Measurements from ENCODE around the gene DAB1.

Gene DAB1

DNA sequence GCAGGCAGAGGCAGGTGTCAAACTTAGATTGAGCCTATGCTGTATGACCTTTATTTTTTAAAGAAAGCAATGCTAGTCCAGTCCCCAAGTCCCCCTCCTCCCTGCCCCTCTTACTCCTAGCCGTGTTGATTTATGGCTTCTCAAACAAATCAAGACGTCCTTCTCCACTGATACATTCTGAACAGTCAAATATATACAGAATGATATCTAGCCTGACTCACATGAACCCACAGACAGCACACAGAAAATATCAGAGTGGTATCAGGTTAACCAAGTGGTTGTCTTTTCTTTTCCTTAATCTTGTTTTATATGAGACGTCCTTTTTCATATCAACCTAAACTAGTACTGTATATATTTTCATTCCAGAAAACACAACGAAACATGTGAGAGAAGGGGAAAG is 13.4 kb downstream of the DAB1 start:
- DNase-seq, result no peak

DNA sequence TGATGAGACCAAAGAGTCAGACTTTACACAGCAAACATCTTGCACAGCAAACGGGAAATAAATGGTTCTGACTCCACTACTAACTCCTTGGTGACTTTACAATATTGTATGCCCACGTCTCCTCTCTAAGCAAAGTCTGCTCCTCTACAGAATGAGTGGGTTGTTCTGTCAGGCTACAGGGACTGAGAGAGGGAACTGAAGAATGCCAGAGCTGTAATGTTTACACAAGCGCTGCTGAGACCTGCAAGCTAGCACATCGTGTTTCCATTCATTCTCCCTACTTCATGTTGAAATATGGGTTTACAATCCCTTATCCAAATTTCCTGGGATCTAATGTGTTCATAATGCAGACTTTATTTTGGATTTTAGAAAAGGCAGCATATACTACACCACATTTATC is 15.9 kb downstream of the DAB1 start:
- no peak for DNase-seq

DNA sequence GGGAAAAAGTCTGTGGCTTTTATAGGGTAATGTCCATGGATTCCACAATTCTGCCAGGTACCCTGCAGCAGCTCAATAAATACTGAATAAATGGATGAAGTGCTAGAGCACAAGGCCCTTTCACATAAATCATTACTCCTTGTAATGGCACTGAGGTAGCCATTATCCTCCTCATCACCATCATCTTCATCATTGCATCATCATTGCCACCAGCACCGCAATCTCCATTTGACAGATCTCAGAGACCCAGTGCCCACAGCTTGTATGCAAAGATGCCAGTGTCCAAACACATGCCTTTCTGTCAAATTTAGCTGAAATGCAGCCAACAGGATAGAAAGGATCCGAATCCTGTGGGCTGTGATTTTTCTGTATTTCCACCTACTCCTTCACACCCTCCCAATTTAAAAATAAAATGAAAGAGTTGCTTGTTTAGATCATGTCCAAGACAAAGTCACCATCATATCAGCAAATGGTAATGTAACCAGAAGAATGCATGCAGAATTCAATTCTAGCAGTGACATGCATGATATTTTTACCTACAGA is 17.4 kb downstream of the DAB1 start:
- no peak for DNase-seq

DNA sequence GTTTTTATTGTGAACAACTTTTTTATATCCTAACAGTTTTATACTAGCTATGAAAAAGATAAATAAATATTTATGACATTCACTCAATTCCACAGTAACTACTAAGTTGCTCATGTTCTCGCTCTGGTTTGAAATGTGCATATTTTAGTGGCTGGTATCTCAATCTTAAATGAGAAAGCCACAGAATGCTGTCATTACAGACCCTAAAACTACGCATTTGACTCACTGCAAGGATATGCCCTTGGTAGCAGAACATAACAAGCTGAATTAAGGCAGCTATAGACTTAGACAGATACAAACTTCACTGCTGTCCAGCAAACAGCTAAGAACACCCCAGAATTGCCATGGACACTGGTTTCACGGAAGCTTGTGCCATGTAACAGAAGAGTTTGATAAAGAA is 19.0 kb downstream of the DAB1 start:
- DNase-seq, result no peak

DNA sequence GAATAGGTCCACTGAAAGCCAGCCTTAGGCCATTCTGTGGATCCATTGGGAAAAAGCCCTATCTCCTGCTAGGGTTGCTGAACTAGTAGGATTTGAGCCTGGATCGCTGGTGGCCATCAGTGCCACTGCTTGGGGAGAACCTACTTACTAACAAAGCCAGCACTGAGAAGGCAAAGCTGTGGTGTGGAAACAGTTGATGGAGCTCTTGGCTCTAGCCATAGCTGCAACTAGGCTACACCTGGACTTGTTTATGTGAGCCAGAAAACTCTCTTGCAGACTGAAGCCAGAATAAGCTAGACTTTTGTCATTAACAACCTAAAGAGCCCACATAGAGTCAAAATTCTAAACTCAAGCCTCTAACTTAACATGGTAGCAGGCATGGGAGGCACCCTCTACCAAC is 20.7 kb downstream of the DAB1 start:
- no peak for DNase-seq

DNA sequence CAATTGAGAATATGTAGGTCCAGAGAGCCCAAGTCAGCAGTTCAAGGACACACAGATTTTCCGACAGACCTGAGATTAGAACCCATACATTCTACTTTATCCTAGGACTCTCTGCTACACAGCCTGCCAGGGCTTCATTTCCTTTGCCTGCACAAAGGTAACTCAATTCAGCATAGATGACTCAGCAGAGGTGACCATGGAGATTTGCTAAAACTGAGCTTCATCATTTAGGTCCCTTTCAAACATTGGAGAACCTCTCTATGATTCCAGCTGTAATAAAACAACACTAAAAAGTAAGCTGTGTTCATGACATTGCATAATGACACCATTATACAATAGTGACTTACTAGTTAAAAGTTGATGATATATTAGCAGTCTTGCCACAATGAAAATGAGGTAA is 22.2 kb downstream of the DAB1 start:
- DNase-seq, result no peak

DNA sequence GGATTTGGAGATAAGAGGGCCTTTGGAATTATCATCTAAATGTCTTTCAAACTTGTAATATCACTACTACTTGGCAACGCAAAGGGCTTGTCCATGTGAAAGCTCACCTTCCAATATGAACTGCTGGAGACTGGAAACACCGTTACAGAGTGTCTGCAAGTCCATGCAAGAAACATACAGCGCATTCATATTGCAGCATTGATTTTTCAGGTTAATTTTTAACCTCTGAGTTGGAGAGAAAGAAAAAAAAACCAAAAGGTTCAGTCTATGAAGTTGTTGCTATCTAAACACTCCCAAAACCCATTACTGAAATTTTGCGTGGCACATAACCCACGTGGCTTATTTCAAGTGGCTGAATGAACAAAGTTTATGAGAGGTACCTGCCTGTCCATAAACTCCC is 23.8 kb downstream of the DAB1 start:
- no peak for DNase-seq

DNA sequence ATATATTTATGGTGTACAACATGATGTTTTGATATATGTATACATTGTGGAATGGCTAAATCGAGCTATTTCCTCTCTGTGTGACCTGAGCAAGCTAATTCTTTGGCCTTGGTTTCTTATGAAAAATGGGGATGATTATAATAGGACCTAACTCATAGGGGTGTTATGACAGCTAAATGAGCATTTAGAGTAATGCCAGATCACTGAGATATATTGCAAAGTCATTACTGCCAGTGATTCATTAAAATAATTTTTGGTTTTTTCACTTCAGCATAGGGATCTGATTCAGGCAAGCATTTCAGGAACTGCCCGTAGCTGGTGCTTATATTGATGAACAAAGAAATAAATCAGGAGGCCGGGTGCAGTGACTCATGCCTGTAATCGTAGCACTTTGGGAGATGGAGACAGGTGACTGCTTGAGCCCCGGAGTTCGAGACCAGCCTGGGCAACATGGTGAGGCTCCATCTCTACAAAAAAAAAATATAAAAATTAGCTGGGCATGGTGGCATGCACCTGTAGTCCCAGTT is 30.7 kb downstream of the DAB1 start:
- no peak for DNase-seq

DNA sequence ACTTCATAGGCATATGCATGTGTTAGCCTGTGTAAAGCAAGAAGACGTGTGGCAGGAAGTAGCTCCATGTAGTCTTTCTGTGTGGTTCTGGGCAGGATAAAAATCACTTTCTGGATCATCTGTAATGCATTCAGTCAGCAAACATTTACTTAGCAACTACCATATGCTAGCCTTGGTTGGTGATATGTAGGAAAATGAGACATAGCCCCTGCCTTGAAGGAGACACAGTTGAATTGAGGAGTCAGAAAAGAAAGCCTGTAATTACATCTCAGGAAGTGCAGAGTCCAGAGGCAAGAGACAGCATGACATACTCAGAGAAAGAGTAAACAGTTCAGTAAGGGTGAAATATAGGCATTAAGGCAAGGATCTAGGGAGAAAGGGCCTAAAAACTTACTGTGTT is 38.5 kb downstream of the DAB1 start:
- no peak for DNase-seq

DNA sequence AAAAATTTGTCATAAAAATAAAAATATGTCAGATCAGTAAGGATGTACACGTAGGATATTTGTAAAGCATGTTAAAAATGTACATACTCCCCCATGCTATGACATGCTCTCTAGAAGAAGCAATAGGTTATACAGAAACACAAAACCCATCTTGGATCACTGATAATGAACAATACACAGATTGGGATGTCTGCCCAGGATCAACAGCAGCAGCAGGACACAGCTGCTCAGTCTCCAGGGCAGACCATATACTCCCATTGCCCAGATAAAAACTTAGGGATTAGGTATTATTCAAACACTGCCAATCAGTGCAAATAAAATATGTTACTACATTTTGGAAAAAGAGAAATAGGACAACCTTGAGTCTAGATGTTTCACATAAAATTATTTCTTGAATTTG is 39.0 kb downstream of the DAB1 start:
- DNase-seq, result no peak

DNA sequence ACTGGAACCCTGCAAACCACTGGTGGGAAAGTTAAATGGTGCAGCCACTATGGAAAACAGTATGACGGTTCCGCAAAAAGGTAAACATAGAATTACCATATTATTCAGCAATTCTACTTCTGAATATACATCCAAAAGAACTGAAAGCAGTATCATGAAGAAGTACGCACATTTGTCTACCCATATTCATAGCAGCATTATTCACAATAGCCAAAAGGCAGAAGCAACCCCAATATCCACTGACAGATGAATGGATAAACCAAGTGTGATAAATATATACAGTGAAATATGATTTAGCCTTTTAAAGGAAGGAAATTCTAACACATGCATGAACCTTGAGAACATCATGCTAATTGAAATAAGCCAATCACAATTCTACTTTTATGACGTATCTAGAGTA is 39.6 kb downstream of the DAB1 start:
- DNase-seq, result no peak

DNA sequence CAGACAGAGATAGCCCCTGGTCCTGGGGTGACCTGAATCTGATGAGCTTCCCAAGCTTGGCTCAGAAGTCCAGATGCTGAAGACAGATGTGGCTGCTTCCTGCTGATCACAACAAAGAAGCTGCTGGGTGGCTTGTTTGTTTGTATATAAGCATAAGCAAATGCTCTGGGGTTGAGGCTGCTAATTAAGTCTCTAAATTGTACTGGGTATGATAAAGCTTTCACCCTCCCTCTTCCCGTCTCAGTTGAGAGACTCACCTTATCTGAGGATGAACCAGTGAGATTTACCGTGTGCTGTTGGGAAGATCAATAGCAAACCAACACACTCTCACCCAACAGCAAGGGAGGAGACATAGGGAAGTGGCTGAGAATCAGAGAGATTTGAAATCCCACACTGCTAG is 42.0 kb downstream of the DAB1 start:
- DNase-seq, result no peak

DNA sequence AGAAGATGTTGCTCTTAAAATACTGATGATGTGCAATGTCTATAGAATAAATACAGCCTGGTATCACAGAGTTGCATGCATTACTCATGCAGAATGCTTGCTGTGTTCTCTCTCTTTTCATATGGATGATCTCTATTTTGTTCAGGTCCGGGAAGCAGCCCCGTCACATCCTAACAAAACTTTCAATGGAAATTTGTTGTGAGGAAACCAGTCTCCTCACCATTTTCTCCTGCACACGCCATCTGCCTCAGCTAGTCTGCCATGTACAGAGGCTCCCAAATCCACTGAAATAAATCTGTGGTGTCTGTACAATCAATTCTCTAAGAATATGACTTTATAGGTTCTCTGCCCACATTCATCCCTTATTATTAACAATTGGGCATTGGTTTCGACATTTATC is 42.4 kb downstream of the DAB1 start:
- no peak for DNase-seq

DNA sequence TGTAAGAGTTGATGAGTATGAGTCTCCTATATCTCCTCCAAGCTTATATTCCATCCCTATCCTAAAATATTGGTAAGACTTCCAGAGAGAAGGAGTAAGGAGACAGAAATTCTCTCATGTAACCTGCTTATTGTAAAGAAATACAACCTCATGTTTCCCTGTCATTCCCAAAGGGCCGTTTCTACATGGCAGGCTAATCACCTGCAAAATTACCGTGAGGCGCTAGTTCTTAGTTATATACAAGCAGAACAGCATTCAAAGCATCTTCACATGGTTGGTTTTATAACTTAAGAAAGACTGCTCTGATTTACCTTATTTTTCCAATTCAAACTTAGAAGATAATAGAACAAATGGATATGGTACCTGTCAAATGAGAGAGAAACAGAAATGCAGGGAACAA is 42.9 kb downstream of the DAB1 start:
- no peak for DNase-seq

DNA sequence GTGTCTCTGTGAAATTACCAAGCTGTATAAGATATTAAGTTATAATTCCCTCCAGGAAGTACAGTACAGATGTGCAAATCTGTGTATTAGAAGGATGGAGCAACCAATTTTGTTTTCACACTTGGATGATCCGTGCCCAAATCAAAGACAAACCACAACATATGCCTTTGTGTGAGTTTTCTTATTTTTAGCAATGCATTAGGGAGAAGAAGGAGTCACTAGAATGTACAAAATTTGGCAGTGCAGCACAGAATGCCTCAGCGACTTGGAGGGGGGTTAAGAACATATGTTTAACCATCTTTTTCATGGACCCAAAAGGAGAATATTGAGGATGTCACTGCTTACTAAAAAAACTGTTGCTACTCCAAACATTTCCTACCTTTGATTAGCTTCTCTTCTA is 45.3 kb downstream of the DAB1 start:
- no peak for DNase-seq

DNA sequence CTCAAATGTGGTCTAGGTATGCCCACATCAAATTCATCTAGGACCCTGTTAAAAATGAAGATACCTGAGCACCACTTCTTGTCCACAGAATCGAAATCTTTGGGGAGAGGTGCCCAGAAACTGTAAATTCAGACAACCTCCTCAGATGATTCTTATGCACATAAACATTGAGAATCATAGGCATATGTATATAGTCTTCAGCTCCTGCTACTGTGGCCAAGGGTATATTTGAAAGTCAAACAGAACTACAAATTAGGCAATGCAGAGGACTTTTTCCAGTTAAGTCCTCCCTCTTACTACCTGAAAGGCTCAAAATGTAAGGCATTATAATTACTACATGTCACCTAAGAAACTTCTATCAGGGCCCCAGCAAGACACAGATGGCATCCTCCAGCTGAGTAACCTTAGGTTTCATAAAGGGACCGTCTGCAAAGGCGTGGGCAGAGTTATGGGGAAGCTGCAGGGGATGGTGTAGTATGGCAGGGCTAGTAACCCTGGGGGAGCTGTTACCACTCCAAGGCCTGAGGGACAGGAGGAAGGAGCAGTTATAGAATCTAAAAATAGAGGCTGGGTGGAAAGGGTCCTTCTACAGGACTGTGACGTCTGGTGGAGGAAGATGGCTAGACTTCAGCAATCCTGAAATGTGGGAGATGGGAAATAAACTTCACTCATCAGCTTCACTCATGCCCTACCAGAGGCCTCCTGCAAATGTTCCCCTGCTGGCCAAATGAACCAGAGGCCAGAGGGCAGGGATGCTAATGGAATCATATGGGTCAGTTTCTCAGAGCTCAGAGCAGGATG is 46.3 kb downstream of the DAB1 start:
- DNase-seq, result no peak

DNA sequence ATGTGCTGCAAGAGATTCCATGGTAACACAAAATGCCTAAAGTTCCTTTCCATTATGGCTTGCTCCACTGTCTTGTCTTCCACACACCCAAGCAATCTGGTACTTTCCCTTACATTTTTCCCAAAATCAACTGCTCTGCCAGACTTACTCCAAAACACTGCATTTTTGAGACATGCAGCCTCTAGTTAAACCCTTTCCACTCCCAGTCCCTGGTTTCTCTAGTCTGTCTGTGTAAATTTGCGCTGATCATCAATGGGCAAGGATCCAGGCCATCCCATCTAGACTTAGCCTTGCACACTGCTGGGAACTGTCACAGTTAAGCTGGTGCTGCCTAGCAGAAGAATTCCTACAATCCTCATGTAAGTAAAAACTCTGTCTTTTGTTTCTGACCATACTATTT is 47.8 kb downstream of the DAB1 start:
- no peak for DNase-seq

DNA sequence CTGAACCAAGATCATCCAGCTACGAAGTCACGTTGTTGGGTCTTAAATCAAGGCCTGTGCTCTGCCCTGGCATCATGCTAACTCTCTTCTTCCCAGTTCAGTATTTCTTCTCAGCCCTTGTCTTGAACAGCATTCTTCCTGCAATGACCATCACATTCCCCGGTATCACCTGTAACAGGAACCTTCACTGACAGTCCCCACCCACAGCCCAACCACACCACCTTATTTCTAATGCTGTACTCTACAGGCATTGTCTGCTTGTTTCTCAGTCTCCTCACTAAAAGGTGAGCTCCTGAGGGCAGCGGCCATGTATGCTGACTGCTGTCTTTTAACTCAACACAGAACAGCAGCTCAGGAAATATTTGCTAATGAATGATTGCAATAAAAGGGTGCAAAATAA is 54.0 kb downstream of the DAB1 start:
- DNase-seq, result no peak

DNA sequence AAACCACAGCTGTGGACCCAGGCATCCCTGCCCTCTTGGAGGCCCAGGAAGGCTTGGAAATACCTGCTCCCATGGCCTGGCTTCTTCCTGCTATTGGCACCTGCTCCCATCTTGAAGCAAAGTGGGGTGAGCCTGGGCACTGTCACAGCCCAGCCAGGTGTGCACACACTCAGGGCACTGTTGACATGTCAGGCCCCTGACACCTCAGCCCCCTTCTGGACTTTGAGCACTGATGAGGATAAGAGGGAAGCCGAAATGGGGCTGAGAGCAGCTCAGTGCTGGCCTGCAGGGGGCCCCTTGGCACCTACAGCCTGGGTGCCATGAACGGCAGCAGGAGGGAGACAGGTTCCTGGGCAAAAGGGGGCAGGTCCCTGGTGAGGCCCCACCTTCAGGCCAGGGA is 55.9 kb downstream of the DAB1 start:
- DNase-seq, result no peak

DNA sequence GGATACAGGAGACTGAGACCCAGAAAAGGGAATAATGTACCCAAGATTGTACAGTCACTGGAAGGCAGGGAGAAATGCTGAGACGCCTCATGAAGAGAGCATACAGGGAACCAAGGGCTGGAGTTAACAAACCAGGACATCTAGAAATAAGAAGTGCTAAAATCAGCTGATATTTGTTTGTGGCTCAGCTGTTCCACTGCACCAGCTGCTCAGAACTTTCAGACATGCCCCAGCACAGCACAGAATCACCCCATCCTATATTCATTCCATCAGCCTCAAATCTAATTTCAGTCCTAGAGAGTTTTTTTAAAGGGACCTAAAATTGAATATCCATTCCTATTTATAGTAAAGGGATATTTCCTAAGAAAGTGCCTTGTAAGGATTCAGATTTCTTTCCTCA is 60.2 kb downstream of the DAB1 start:
- DNase-seq, result no peak

DNA sequence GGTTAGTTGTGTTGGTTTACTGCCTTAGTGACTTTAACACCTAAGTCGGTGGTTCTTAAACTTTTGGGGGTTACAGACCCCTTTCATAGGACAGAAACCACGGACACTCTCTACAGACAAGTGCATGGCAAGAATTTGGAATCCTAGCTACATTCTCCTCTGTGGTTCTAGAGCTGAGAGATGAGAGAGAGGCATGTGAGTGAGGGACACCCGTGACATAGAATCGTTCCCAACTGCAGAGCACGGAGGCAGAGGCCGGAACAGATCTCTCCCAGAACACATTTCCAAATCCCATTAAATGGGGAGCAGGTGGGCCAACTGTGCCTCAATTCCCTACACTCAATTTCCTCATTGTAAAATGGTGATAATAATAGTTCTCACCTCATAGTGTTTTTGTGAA is 60.7 kb downstream of the DAB1 start:
- DNase-seq, result no peak

DNA sequence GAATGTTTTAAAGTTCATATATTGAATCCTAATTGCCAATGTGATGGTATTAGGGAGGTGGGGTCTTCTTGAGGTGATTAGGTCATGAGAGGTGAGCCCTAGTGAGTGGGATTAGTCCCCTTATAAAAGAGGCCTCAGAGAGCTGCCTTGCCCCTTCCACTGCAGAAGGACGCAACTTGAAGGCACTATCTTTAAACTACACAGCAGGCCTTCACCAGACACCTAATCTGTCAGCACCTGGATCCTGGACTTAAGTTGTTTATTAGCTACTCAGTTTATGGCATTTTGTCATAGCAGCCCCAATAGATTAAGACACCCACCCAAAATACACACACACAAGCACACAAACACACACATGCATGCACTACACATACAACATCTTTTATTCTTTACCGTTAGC is 61.4 kb downstream of the DAB1 start:
- DNase-seq, result no peak

DNA sequence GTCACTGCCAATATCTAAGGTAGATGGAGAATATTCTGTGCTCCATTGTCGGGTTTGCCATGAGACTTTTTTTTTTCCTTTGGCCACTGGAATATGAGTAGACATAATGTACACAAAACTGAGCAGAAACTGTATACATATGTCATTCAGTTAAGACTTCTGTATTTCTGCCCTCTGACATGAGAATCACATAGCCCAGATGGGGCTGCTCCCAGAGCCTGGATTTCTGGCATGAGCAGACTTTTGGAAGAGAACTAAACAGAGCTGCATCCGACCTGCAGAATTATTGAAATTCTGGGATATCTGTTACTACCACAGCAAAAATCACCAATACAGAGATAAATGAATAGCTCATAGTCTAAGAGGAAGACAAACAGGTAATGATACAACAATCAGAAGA is 62.3 kb downstream of the DAB1 start:
- no peak for DNase-seq

DNA sequence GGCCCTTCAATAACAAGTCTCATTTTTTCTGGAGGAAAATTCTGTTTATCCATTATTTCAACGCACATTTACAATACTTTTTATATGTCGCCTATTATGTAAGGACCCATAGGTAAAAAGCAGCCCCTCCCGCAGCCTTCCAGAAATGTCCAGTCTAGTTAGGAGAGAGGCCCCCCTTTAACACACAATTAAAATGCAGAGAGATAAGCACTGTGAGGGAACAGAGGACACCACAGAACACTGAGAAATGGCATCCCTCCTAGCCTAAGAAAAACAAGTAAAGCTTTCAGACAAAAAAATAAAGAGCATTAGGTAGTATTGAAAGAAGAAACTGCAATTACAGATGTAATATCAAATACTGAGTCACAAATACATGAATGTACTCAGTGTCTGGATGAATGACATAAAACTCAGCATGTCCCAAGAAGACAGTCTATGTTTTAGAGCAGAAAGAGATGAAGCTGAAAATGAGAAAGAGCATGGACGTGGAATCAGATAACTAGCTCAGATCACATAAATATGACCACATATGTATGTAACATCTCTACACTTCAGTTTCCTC is 62.9 kb downstream of the DAB1 start:
- DNase-seq, result no peak

DNA sequence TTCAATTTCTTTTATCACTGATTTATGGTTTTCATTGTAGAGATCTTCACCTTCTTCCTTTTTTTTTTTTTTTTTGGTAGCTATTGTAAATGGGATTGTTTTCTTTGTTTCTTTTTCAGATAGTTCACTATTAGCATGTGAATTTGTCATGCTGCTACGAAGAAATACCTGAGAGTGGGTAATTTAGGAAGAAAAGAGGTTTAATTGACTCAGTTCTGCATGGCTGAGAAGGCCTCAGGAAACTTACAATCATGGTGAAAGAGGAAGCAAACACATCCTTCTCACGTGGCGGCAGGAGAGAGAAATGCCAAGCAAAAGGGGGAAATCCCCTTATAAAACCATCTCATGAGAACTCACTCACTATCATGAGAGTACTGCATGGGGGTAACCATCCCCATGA is 66.4 kb downstream of the DAB1 start:
- DNase-seq, result no peak
